Measurements from ENCODE around the gene SNRPA1. TPM values are rescaled to one million over a fixed set of nuclear protein-coding genes. Genes with fewer than 3 reads are reported as not detected.

SNRPA1 gene
- total and polyA plus RNA-seq, 2 donors (not counting 3 experiments of a cell fraction or from before 2014, with no cell fraction given): 68.5 to 82.7 TPM

- dilution Hi-C loops (cut with MboI; ENCODE audit: extremely low pct_ligation_motif_present, low sequenced_read_pairs): no loop called here
- ChIA-PET CTCF (no interaction called here), POLR2A (no interaction called here)
- Histone ChIP-seq H3K79me2 (ENCODE audit: control insufficient read depth, insufficient read depth, low read length) (no peaks in the 10 kb centered on the region), H3K9ac (replicated peaks; ENCODE audit: extremely low read depth, insufficient read depth, low read length) (no peak overlapping the region), H3K4me2 (ENCODE audit: insufficient read depth, low read length) (no peak overlapping the region), H3K36me3 (ENCODE audit: control insufficient read depth in 2 of 2, extremely low read depth in 1 of 2, insufficient read depth in 2 of 2, low read length in 2 of 2) (no peaks in the 10 kb centered on the region), H3K9me1 (replicated peaks; ENCODE audit: control insufficient read depth, extremely low read depth, insufficient read depth, low read length) (no peaks in the 10 kb centered on the region), H3K27ac (ENCODE audit: insufficient read depth, low read depth, low read length) (no peak overlapping the region), H3K4me1 (ENCODE audit: control insufficient read depth, extremely low read depth, insufficient read depth, low read length) (no peaks in the 10 kb centered on the region), H4K20me1 (replicated peaks; ENCODE audit: control insufficient read depth, extremely low read depth, insufficient read depth, low read length) (no peaks in the 10 kb centered on the region), H3K9me3 (replicated peaks; ENCODE audit: control insufficient read depth, insufficient read depth, low read length) (no peaks in the 10 kb centered on the region), H2AFZ (ENCODE audit: low read depth, low read length) (no peak overlapping the region), H3K27me3 (ENCODE audit: control insufficient read depth in 2 of 2, insufficient read depth in 2 of 2, low read length in 2 of 2) (no peaks in the 10 kb centered on the region), H3K4me3 (replicated peaks in 1 of 3; ENCODE audit: insufficient read depth in 1 of 3, low read depth in 1 of 3, low read length in 3 of 3) (no peak overlapping the region)
- intact Hi-C loops (cut with micrococcal nuclease): no loop called here
- no TSS peak for BruUV-seq (replicated peaks)
- FAIRE-seq: no peak
- TF ChIP-seq POLR2A (IDR thresholded peaks at IDR 0.05; ENCODE audit: low read depth, low read length) (no peak), CTCF (IDR thresholded peaks at IDR 0.05; ENCODE audit: extremely low read depth in 1 of 2, insufficient read depth in 1 of 2, low read depth in 1 of 2, low read length in 2 of 2) (no peak), MYC (IDR thresholded peaks at IDR 0.05; ENCODE audit: low read depth, low read length) (no peak), EZH2 (IDR thresholded peaks at IDR 0.05; ENCODE audit: borderline replicate concordance, low read depth, low read length, severe bottlenecking) (no peak), FOS (IDR thresholded peaks at IDR 0.05; ENCODE audit: borderline replicate concordance, insufficient read depth, low read length) (no peak), JUN (IDR thresholded peaks at IDR 0.05; ENCODE audit: borderline replicate concordance, insufficient read depth, insufficient read length, low read depth) (no peak), MAX (IDR thresholded peaks at IDR 0.05; ENCODE audit: insufficient read depth, insufficient read length) (no peak), GATA2 (IDR thresholded peaks at IDR 0.05; ENCODE audit: insufficient read depth, insufficient read length, low read depth, low read length) (no peak), POLR2AphosphoS5 (IDR thresholded peaks at IDR 0.05; ENCODE audit: insufficient read depth, low read depth, low read length) (no peak)
- no peak for DNase-seq (ENCODE audit: low read depth, low spot score)
Observed at GRCh38 chr15:101309436-101310160, 14.6 kb upstream of the SNRPA1 start.

All from endothelial cell of umbilical vein (primary cell).